DMS79 (cell line): ENCODE results near the gene CCND2.

Source experiments
- DNase-seq: peaks from one replicate; lab custom pipeline; 2025; lab: John Stamatoyannopoulos, UW

Gene CCND2

GRCh38 chr12:4276524-4277204 lies 3.1 kb downstream of the CCND2 start:
- peak; percentile 80 for DNase-seq

DNA sequence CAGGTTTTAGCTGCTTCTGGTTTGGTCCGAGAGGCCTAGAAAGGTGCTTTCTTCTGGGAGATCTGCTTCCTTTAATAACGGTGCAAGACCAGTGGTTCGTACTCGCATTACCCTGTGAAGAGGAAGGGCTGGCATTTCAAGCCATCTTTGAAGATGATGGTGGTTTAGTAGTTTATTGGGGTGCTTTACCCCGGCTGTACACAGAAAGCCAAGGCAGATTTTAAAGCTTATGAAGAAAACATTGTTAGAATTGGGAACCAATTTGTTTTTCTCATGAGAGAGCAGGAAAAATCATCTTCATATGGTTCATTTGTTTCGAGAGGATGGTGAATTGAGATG lies 3.6 kb downstream of the CCND2 start:
- DNase-seq: no peak

GRCh38 chr12:4277857-4278256 lies 4.3 kb downstream of the CCND2 start:
- no peak for DNase-seq

DNA sequence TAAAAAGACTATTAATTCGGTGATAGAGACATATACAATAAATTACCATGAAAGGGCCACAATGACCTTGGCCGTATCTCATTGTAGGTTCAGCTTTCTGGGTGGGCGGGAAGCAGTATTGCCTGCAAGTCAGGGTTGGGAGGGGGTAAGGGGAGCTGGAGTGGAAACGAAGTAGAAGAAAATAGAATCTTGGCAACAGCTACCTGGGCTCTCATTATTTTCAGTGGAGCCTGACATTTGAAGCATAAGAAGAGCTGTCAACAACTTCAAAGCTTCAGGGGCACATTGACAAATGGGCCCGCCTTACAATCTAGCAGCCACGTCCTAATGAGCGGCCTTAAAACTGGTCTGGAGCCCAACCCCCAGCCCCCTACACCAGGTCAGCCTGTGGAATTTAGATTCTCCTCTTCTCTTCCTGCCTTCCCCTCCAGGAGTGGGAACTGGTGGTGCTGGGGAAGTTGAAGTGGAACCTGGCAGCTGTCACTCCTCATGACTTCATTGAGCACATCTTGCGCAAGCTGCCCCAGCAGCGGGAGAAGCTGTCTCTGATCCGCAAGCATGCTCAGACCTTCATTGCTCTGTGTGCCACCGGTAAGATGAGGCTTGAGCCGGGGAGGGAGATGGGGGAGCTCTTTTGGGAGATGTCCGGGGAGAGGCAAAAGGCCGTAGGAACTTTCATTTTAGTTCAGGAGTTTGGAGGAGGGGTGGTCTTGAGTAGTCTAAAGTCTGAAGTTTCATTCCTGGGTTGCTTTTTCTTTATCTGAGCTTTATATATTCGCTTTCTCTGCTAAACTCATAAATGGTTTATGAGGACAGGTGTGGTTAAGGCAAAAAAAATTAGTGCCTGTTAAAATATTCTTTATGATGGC lies 5.0 kb downstream of the CCND2 start:
- DNase-seq: peak; percentile 80

GRCh38 chr12:4279198-4279690 lies 5.7 kb downstream of the CCND2 start:
- DNase-seq: no peak

DNA sequence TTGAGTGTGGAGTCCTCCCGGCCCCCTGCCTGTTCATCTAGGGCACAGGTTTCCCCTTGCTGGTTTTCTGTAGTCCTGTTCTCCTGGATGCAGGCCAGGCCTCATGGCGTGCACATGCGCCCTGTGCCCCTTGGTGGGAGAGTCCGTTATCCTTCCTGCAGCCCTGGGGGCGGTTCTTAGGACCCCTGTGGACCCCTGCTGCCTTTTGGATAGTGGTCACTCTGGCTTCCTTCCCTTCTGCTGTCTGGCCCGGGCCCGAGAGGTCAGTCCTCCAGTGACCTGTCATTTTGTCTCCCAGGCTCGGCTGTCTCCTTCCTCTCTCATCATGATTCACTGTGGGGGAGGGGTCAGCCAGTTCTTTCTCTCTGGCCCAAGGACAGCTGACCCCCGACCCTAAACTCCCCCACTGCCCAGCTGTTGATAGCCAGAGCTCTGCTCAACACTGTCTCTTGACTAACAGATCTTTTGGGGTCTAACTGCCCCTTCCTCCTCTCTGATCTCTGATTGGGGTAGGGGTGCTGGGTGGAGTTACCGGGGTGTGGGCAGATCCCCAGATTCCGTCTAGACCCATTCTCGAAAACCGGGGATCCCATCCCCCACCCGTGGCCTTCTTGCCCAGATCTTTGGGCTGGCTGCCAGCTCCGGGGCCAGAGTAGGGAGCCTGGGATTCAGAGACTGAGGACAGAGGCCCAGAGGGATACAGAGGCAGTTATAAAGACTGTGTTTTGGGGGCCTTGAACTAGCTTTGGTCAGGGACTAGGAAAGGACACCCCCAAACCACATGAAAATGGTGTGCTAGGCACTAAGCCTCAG lies 7.0 kb downstream of the CCND2 start:
- no peak for DNase-seq

DNA sequence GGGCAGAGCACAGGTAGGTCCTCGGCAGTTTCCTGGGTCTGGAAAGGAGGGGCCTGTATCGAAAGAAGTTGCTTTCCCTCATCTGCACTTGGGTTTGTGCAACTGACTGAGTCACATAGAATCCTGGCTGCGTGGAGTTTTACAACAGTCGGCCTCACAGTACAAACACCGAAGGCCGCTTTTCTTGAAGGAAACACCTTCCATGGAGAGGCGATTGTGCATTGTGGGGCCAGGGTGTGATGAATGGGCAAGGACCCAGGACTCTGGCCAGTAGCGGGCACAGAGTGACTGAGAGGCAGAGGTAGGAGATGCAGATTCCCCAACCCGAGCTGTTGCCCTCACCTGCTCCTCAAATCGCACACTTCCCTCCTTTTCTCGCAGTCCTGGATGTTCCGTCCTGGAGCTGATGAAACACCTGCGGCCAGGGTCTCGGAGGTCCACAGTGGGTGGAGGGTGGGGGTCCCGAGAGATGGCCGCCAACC lies 7.7 kb downstream of the CCND2 start:
- no peak for DNase-seq

GRCh38 chr12:4282103-4282891 lies 8.7 kb downstream of the CCND2 start:
- no peak for DNase-seq

GRCh38 chr12:4282892-4283511 lies 9.4 kb downstream of the CCND2 start:
- no peak for DNase-seq

DNA sequence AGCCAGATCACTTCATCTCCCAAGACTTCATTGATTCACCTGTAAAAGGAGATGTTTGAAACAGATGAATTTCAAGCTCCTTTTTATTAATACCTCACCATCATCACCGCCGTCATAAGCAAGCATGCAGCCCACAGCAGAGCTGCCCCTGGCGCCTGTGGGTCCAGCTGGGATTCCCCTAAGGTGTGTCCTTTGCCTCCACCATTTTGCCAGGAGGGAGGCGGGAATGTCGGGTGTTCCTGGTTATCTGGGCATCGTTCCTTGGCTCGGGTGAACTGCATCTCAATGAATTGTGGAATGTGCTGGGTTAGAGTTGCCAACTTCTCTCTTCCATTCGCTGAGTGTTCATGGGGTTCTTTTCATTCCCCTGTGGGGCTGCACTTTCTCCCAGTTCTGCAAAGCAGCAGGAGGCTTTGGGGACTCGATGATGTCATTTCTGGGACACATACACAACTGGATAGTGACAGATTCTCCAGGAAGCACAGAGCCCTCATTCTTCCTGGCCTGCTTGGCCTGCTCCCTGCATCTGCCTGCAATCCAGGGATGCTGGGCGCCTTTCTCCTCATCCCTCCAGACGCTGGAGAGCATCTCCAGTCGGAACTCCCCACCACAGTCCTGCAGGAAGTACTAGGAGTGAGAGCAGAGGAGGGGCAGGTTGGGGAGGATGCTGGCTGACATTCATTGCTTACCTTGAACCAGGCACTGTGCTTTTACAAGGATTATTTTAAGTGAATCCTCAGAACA lies 10.1 kb downstream of the CCND2 start:
- DNase-seq: no peak

DNA sequence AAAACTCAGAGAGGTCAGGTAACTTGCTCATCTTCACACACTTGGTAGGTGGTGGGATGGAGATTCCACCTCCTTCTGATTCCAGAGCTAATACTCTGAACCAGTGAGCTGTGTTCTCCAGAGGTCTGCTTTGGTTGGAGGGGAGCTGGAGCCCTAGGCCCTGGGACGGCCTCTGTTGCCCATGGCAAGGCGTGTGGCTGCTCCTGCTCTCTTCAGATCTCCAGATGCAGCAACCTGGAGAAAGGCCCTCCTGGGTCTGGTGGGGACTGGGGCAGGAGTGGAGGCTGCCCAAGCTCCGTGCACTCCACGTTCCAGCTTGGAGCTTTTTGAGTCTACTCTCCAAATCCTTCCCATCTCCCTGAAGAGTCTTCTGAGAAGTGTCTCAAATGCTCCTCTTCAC lies 10.7 kb downstream of the CCND2 start:
- no peak for DNase-seq

DNA sequence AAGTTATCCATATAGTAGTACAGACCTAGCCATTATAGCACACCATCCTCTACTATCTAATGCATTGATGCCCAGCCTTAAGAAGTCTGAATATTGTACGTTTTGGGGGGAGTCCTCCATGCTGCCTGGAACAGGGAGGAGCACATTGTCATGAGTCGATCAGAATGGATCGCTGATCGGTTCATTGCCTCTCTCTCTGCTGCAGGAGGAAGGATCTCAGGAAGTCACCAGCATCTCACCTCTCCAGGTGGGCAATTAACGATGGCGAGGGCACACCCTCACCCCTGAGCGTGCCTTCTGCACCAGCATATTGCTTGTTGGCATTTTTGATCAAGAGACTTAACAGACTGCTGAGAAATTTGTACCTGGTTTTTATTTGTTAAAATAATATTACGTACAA lies 11.5 kb downstream of the CCND2 start:
- no peak for DNase-seq

GRCh38 chr12:4286228-4286627 lies 12.7 kb downstream of the CCND2 start:
- no peak for DNase-seq

GRCh38 chr12:4286771-4287317 lies 13.3 kb downstream of the CCND2 start:
- DNase-seq: no peak

DNA sequence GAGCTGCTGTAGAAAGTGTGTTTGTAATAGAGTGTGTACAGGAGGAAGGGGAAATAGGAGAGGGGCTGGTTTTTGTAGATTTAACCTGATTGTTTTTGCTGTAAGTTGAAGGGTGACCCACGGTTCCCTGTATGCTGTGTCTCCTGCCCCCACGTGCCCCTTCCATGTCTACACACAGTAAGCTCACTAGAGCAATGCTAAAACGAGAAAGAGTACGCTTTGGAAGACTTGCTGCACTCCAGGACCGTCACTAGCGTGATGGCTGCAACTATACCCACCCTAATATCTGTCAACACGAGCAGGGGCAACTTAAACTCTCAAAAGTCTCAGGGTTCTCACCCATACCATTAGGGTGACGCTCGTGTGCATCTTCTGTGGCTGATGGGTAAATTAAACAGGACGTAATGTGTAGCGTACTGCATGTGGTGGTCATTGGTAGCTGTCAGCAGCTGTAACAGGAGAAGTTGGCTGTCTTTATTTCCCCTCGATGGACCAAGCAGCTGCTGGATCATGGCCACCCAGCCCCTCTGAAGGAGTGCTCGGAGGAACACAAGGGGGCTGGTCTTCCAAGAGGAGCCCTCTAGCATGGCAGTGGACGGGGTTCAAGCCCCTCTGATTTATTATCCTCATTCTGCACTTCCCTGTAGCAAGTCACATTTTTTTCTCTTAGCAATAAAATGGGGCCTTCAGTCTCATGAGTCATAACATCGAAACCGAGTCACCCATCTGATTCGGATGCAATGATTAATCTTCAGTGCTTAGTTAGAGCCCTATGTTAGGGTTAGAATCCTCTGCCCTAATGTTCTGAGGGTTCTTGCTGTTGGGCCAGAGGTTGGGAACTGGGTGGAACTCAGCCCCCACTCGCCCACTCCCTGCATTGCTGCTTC lies 14.0 kb downstream of the CCND2 start:
- no peak for DNase-seq

GRCh38 chr12:4288296-4289131 lies 15.0 kb downstream of the CCND2 start:
- DNase-seq: no peak

- no peak for DNase-seq
These were observed 15.8 kb downstream of the CCND2 start for GRCh38 chr12:4289231-4289878.
